ENCODE results near the gene GIT1.

Gene GIT1

DNA sequence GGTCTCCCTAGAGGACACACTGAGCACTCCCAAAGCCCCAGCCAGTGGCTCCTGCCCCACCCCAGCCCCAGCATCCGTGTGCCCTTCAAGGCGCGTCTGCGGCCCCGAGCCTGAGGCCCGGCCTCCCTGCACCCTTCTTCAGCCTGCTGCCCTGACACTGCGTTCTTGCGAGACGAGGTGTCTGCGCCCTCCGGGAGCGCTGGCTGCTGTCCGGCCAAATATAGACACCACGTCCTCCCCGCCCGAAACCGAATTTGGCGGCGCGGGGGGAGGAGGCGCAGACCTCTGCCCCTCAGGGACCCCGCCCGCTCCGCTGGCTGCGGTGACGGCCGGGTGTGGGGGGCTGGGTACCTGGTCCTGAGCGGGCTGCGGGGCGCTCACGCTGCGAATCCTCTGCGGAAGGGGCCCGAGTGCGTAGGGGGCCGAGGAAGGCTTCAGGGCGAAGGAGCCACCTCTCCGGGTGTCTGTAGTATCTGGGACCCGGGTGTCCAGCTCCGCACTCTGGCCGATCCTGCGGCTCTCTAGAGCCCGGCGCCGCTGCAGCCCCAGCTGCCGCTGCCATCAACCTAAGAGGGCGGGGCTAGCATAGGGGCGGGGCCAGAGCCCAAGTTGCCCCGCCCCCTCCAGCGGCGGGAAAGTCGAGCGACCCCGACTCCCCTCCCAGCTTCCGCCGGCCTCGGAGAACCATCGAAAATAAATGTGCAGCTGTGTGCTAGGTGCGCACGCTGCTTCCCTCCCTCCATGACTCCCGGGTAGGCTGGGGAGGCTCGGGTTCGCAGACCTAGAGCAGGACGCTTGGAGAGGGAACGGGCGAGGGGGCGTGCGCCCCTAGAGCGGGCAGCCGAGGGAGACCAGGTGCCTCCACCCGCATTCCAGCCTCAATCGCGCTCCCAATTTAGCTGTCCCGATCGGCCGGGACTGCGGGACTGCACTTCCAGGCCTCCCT, 33.2 kb upstream of the GIT1 start, which contains the start of gene CORO6:
Gene CORO6 (minus strand): TSS at position 576 of the 946 bp plus-strand sequence. CDS start 1,491 bp downstream, outside the sequence.
- H3K27me3 ChIP-seq (replicated peaks; ENCODE audit: control insufficient read depth, insufficient read depth, low read length): no peaks in the 10 kb centered on the region
- peak within 1 kb of the TSS; percentile 84 for H3K4me3 ChIP-seq (ENCODE audit: low read length)
- peaks cover 10% of the 10 kb centered on the region for H3K4me1 ChIP-seq (ENCODE audit: control insufficient read depth, insufficient read depth, low read length)
- no peaks in the 10 kb centered on the region for H3K9me3 ChIP-seq (ENCODE audit: control insufficient read depth, low read length)
- peak within 1 kb of the TSS; percentile 83 for H3K9ac ChIP-seq (ENCODE audit: low read length)
- DNase-seq (ENCODE audit: low read depth): peak; percentile 81
- H3K36me3 ChIP-seq (ENCODE audit: control insufficient read depth, insufficient read depth, low read length, severe bottlenecking): no peaks in the 10 kb centered on the region

DNA sequence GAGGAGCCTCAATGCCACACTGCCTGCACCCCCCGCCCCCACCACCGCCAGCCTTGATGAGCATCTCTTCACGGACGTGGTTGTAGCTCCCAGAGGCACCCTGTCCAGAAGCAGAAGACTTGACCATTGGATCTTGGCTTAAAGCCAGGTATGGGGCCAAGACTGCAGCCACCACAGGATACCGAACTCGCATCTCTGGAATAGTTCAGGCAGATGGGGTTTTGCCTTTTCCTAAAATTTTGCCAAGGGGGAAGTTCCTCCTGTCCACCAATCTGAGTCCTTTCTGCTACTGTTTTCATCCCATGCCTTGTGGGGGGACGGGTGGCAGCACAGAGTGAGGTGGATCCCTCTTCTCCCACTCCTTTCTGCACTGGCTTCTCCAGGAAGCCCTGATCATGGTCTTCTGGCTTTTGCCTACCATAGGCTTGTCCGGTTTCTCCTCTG, 32.3 kb upstream of the GIT1 start:
- Histone ChIP-seq H3K9ac (ENCODE audit: low read length) (peak overlapping the region; percentile 83), H3K4me3 (ENCODE audit: low read length) (peak overlapping the region; percentile 84), H3K4me1 (ENCODE audit: control insufficient read depth, insufficient read depth, low read length) (peaks cover 15% of the 10 kb centered on the region), H3K27me3 (replicated peaks; ENCODE audit: control insufficient read depth, insufficient read depth, low read length) (no peaks in the 10 kb centered on the region), H3K36me3 (ENCODE audit: control insufficient read depth, insufficient read depth, low read length, severe bottlenecking) (no peaks in the 10 kb centered on the region), H3K9me3 (ENCODE audit: control insufficient read depth, low read length) (no peaks in the 10 kb centered on the region)
- DNase-seq (ENCODE audit: low read depth): no peak

GRCh38 chr17:29620779-29621500, 31.5 kb upstream of the GIT1 start:
- no peak overlapping the region for H3K4me3 ChIP-seq (ENCODE audit: low read length)
- H3K4me1 ChIP-seq (ENCODE audit: control insufficient read depth, insufficient read depth, low read length): peaks cover 17% of the 10 kb centered on the region
- DNase-seq (ENCODE audit: low read depth): no peak
- H3K9me3 ChIP-seq (ENCODE audit: control insufficient read depth, low read length): no peaks in the 10 kb centered on the region
- H3K9ac ChIP-seq (ENCODE audit: low read length): no peak overlapping the region
- no peaks in the 10 kb centered on the region for H3K27me3 ChIP-seq (replicated peaks; ENCODE audit: control insufficient read depth, insufficient read depth, low read length)
- H3K36me3 ChIP-seq (ENCODE audit: control insufficient read depth, insufficient read depth, low read length, severe bottlenecking): no peaks in the 10 kb centered on the region

DNA sequence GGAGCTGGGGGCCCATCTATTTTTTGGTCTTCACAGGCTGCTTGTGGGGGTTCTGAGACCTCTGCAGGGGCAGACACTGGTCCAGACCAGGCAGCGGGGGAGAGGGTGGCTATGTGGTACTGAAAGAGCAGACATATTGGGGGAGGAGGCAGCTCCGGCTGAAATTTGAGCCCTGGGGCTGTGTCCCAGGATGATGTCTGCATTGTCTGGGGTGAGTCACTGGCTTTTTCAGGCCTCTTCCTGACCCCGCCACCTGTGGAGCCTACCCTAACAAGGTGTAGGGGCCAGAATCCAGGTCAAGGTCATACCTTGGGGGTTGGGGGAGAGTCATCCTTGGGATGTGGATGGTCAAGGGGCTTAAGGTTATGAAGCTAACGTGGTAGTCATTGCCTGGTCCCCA, 30.8 kb upstream of the GIT1 start:
- H3K9ac ChIP-seq (ENCODE audit: low read length): no peak overlapping the region
- no peaks in the 10 kb centered on the region for H3K27me3 ChIP-seq (replicated peaks; ENCODE audit: control insufficient read depth, insufficient read depth, low read length)
- H3K4me3 ChIP-seq (ENCODE audit: low read length): no peak overlapping the region
- no peaks in the 10 kb centered on the region for H3K9me3 ChIP-seq (ENCODE audit: control insufficient read depth, low read length)
- H3K36me3 ChIP-seq (ENCODE audit: control insufficient read depth, insufficient read depth, low read length, severe bottlenecking): no peaks in the 10 kb centered on the region
- no peak for DNase-seq (ENCODE audit: low read depth)
- H3K4me1 ChIP-seq (ENCODE audit: control insufficient read depth, insufficient read depth, low read length): peaks cover 22% of the 10 kb centered on the region

- H3K27me3 ChIP-seq (replicated peaks; ENCODE audit: control insufficient read depth, insufficient read depth, low read length): no peaks in the 10 kb centered on the region
- peak; percentile 26 for DNase-seq (ENCODE audit: low read depth)
- H3K9me3 ChIP-seq (ENCODE audit: control insufficient read depth, low read length): no peaks in the 10 kb centered on the region
- no peak overlapping the region for H3K9ac ChIP-seq (ENCODE audit: low read length)
- H3K4me3 ChIP-seq (ENCODE audit: low read length): no peak overlapping the region
- no peaks in the 10 kb centered on the region for H3K36me3 ChIP-seq (ENCODE audit: control insufficient read depth, insufficient read depth, low read length, severe bottlenecking)
- peaks cover 26% of the 10 kb centered on the region for H3K4me1 ChIP-seq (ENCODE audit: control insufficient read depth, insufficient read depth, low read length)
Measured at GRCh38 chr17:29619251-29619650, 29.8 kb upstream of the GIT1 start.

GRCh38 chr17:29618272-29619065, 29.0 kb upstream of the GIT1 start:
- Histone ChIP-seq H3K9ac (ENCODE audit: low read length) (peak overlapping the region; percentile 75), H3K4me1 (ENCODE audit: control insufficient read depth, insufficient read depth, low read length) (peaks cover 34% of the 10 kb centered on the region), H3K36me3 (ENCODE audit: control insufficient read depth, insufficient read depth, low read length, severe bottlenecking) (no peaks in the 10 kb centered on the region), H3K9me3 (ENCODE audit: control insufficient read depth, low read length) (no peaks in the 10 kb centered on the region), H3K4me3 (ENCODE audit: low read length) (peak overlapping the region; percentile 48), H3K27me3 (replicated peaks; ENCODE audit: control insufficient read depth, insufficient read depth, low read length) (no peaks in the 10 kb centered on the region)
- no peak for DNase-seq (ENCODE audit: low read depth)

GRCh38 chr17:29617481-29618271, 28.2 kb upstream of the GIT1 start:
- no peaks in the 10 kb centered on the region for H3K36me3 ChIP-seq (ENCODE audit: control insufficient read depth, insufficient read depth, low read length, severe bottlenecking)
- H3K9ac ChIP-seq (ENCODE audit: low read length): peak overlapping the region; percentile 75
- H3K4me1 ChIP-seq (ENCODE audit: control insufficient read depth, insufficient read depth, low read length): peaks cover 31% of the 10 kb centered on the region
- no peaks in the 10 kb centered on the region for H3K27me3 ChIP-seq (replicated peaks; ENCODE audit: control insufficient read depth, insufficient read depth, low read length)
- H3K9me3 ChIP-seq (ENCODE audit: control insufficient read depth, low read length): no peaks in the 10 kb centered on the region
- DNase-seq (ENCODE audit: low read depth): no peak
- peak overlapping the region; percentile 48 for H3K4me3 ChIP-seq (ENCODE audit: low read length)

GRCh38 chr17:29617125-29617480, 27.7 kb upstream of the GIT1 start:
- no peaks in the 10 kb centered on the region for H3K9me3 ChIP-seq (ENCODE audit: control insufficient read depth, low read length)
- no peak overlapping the region for H3K9ac ChIP-seq (ENCODE audit: low read length)
- H3K4me1 ChIP-seq (ENCODE audit: control insufficient read depth, insufficient read depth, low read length): peaks cover 28% of the 10 kb centered on the region
- no peak overlapping the region for H3K4me3 ChIP-seq (ENCODE audit: low read length)
- H3K27me3 ChIP-seq (replicated peaks; ENCODE audit: control insufficient read depth, insufficient read depth, low read length): no peaks in the 10 kb centered on the region
- no peaks in the 10 kb centered on the region for H3K36me3 ChIP-seq (ENCODE audit: control insufficient read depth, insufficient read depth, low read length, severe bottlenecking)
- DNase-seq (ENCODE audit: low read depth): no peak

- H3K9ac ChIP-seq (ENCODE audit: low read length): peak overlapping the region; percentile 19
- H3K4me3 ChIP-seq (ENCODE audit: low read length): peak overlapping the region; percentile 47
- H3K36me3 ChIP-seq (ENCODE audit: control insufficient read depth, insufficient read depth, low read length, severe bottlenecking): no peaks in the 10 kb centered on the region
- H3K4me1 ChIP-seq (ENCODE audit: control insufficient read depth, insufficient read depth, low read length): peaks cover 23% of the 10 kb centered on the region
- no peak for DNase-seq (ENCODE audit: low read depth)
- H3K27me3 ChIP-seq (replicated peaks; ENCODE audit: control insufficient read depth, insufficient read depth, low read length): no peaks in the 10 kb centered on the region
- H3K9me3 ChIP-seq (ENCODE audit: control insufficient read depth, low read length): no peaks in the 10 kb centered on the region
Measured at GRCh38 chr17:29616300-29617048, 27.0 kb upstream of the GIT1 start.

Data from adipocyte (in vitro differentiated cells).